SIG-M5 treated with dmso at 0.1 percent for 504 hours (cell line): Measurements from ENCODE around the gene CAP1.
"Not testable (repeated sequence)": the region's sequence is repeated elsewhere in the genome, so short reads cannot be mapped to it uniquely, and the experiment has no call there.

Experiments used
- DNase-seq: peaks from one replicate; lab custom pipeline; 2025; ENCODE audit not compliant: unreplicated experiment; lab: John Stamatoyannopoulos, UW

Gene CAP1

GRCh38 chr1:40040511-40041465 lies at the start of gene CAP1:
Gene CAP1 (plus strand): TSS chr1:40040729. CDS start chr1:40059347, 18,618 bp downstream.
- peak; percentile 91 for DNase-seq

GRCh38 chr1:39992234-39992633 lies 48.3 kb upstream of the CAP1 start:
- DNase-seq = peak; percentile 20

- no peak for DNase-seq
These were observed 47.6 kb upstream of the CAP1 start for GRCh38 chr1:39992888-39993287.

- DNase-seq = no peak
These were observed 44.5 kb upstream of the CAP1 start for GRCh38 chr1:39995973-39996393.

GRCh38 chr1:39996396-39997004 lies 44.0 kb upstream of the CAP1 start:
- no peak for DNase-seq

GRCh38 chr1:40001456-40001855 lies 39.1 kb upstream of the CAP1 start:
- no peak for DNase-seq

GRCh38 chr1:40003156-40004093 lies 37.1 kb upstream of the CAP1 start:
- peak; percentile 48 for DNase-seq

- DNase-seq = no peak
These were observed 35.7 kb upstream of the CAP1 start for GRCh38 chr1:40004857-40005256.

GRCh38 chr1:40007481-40008034 lies 33.0 kb upstream of the CAP1 start:
- not testable (repeated sequence) for DNase-seq

- DNase-seq = no peak
These were observed 29.3 kb upstream of the CAP1 start for GRCh38 chr1:40011198-40011597.

GRCh38 chr1:40014253-40014706 lies 26.2 kb upstream of the CAP1 start:
- DNase-seq = peak; percentile 54

- no peak for DNase-seq
These were observed 25.5 kb upstream of the CAP1 start for GRCh38 chr1:40014812-40015594.

GRCh38 chr1:40017951-40018575 lies 22.5 kb upstream of the CAP1 start:
- DNase-seq = no peak

- DNase-seq = no peak
These were observed 20.0 kb upstream of the CAP1 start for GRCh38 chr1:40020447-40021085.

- no peak for DNase-seq
These were observed 17.1 kb upstream of the CAP1 start for GRCh38 chr1:40023379-40023944.

GRCh38 chr1:40024671-40025070 lies 15.9 kb upstream of the CAP1 start:
- peak; percentile 44 for DNase-seq

- DNase-seq = no peak
These were observed 12.9 kb upstream of the CAP1 start for GRCh38 chr1:40027647-40028046.

GRCh38 chr1:40029608-40030007 lies 10.9 kb upstream of the CAP1 start:
- DNase-seq = peak; percentile 33
